ENCODE data around the gene BRAP. TPM values are rescaled to one million over a fixed set of nuclear protein-coding genes. Genes with fewer than 3 reads are reported as not detected.

The BRAP gene
- polyA plus RNA-seq, 1 donor (not counting 4 experiments of a cell fraction or from before 2014, with no cell fraction given), result 19.5 TPM

- no peak overlapping the region for H3K4me2 ChIP-seq (ENCODE audit: control insufficient read depth, extremely low read depth, insufficient read depth, low read depth, low read length)
- dilution Hi-C loops (cut with MboI; ENCODE audit: extremely low pct_ligation_motif_present, low sequenced_read_pairs), result no loop called here
- H3K9ac ChIP-seq (ENCODE audit: control insufficient read depth, extremely low read depth, insufficient read depth, low read length), result no peak overlapping the region
- no peak overlapping the region for H3K4me3 ChIP-seq (ENCODE audit: control insufficient read depth in 2 of 3, extremely low read depth in 1 of 3, insufficient read depth in 2 of 3, low read depth in 1 of 3, low read length in 3 of 3)
- FAIRE-seq (no peak), DNase-seq (ENCODE audit: low read depth, low spot score) (no peak)
- no peaks in the 10 kb centered on the region for H3K9me1 ChIP-seq (ENCODE audit: control insufficient read depth, extremely low read depth, insufficient read depth, low read length)
- H3K9me3 ChIP-seq (ENCODE audit: control insufficient read depth, low read depth, low read length), result no peaks in the 10 kb centered on the region
- no peak overlapping the region for H3K27ac ChIP-seq (ENCODE audit: control insufficient read depth, insufficient read depth, low read length)
- H4K20me1 ChIP-seq (ENCODE audit: control insufficient read depth, extremely low read depth, insufficient read depth, low read length), result no peaks in the 10 kb centered on the region
- H3K27me3 ChIP-seq (ENCODE audit: control insufficient read depth, extremely low read depth, insufficient read depth, low read length), result no peaks in the 10 kb centered on the region
- H3K79me2 ChIP-seq (ENCODE audit: control insufficient read depth, insufficient read depth, low read length), result no peaks in the 10 kb centered on the region
- no peak overlapping the region for H2AFZ ChIP-seq (ENCODE audit: control insufficient read depth, low read length)
- H3K4me1 ChIP-seq (ENCODE audit: control insufficient read depth, extremely low read depth, insufficient read depth, low read length), result no peaks in the 10 kb centered on the region
- TF ChIP-seq CTCF (optimal IDR thresholded peaks at IDR 0.05 in 1 of 3, IDR thresholded peaks at IDR 0.05 in 1 of 3, conservative IDR thresholded peaks at IDR 0.05 in 1 of 3; ENCODE audit: extremely low read depth in 1 of 3, insufficient read depth in 2 of 3, low read length in 3 of 3) (no peak), EZH2 (IDR thresholded peaks at IDR 0.05; ENCODE audit: low read length) (no peak)
- H3K36me3 ChIP-seq (ENCODE audit: control insufficient read depth in 2 of 2, extremely low read depth in 1 of 2, insufficient read depth in 2 of 2, low read length in 2 of 2), result peaks cover 0 to 19% of the 10 kb centered on the region in 2 experiments
Measured at GRCh38 chr12:111715279-111715678, 29.5 kb upstream of the BRAP start.

DNA sequence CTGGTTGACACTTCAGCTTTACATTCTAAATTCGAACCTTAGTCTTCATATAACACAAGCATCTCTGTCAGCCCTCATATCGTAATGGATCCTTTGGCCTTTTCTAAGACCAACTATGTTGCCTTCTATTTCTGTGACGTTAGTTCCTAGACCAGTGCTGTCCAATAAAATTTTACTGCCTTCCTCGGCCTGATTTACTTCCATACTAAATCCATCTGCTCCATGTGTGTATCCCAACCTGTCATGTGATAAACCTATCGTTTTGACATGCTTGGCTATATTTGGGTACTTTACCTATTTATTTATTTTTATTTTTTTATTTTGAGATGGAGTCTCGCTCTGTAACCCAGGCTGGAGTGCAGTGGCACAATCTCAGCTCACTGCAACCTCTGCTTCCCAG is 20.4 kb upstream of the BRAP start:
- no peaks in the 10 kb centered on the region for H3K79me2 ChIP-seq (ENCODE audit: control insufficient read depth, insufficient read depth, low read length)
- no peaks in the 10 kb centered on the region for H3K9me3 ChIP-seq (ENCODE audit: control insufficient read depth, low read depth, low read length)
- H3K9ac ChIP-seq (ENCODE audit: control insufficient read depth, extremely low read depth, insufficient read depth, low read length), result no peak overlapping the region
- no peak overlapping the region for H3K4me2 ChIP-seq (ENCODE audit: control insufficient read depth, extremely low read depth, insufficient read depth, low read depth, low read length)
- TF ChIP-seq EZH2 (IDR thresholded peaks at IDR 0.05; ENCODE audit: low read length) (no peak), CTCF (optimal IDR thresholded peaks at IDR 0.05 in 1 of 3, IDR thresholded peaks at IDR 0.05 in 1 of 3, conservative IDR thresholded peaks at IDR 0.05 in 1 of 3; ENCODE audit: extremely low read depth in 1 of 3, insufficient read depth in 2 of 3, low read length in 3 of 3) (no peak)
- H4K20me1 ChIP-seq (ENCODE audit: control insufficient read depth, extremely low read depth, insufficient read depth, low read length), result no peaks in the 10 kb centered on the region
- no peak for DNase-seq (ENCODE audit: low read depth, low spot score)
- no peaks in the 10 kb centered on the region for H3K4me1 ChIP-seq (ENCODE audit: control insufficient read depth, extremely low read depth, insufficient read depth, low read length)
- no peaks in the 10 kb centered on the region for H3K27me3 ChIP-seq (ENCODE audit: control insufficient read depth, extremely low read depth, insufficient read depth, low read length)
- H3K9me1 ChIP-seq (ENCODE audit: control insufficient read depth, extremely low read depth, insufficient read depth, low read length), result no peaks in the 10 kb centered on the region
- H2AFZ ChIP-seq (ENCODE audit: control insufficient read depth, low read length), result no peak overlapping the region
- no peak overlapping the region for H3K27ac ChIP-seq (ENCODE audit: control insufficient read depth, insufficient read depth, low read length)
- dilution Hi-C loops (cut with MboI; ENCODE audit: extremely low pct_ligation_motif_present, low sequenced_read_pairs), result no loop called here
- FAIRE-seq, result no peak
- peaks cover 16 to 19% of the 10 kb centered on the region in 2 experiments for H3K36me3 ChIP-seq (ENCODE audit: control insufficient read depth in 2 of 2, extremely low read depth in 1 of 2, insufficient read depth in 2 of 2, low read length in 2 of 2)
- no peak overlapping the region for H3K4me3 ChIP-seq (ENCODE audit: control insufficient read depth in 2 of 3, extremely low read depth in 1 of 3, insufficient read depth in 2 of 3, low read depth in 1 of 3, low read length in 3 of 3)

Data from keratinocyte (primary cell).